Dedifferentiated amniotic fluid mesenchymal stem cell (primary cell): ENCODE data around the gene NECAB2.
"Not testable (repeated sequence)": the region's sequence is repeated elsewhere in the genome, so short reads cannot be mapped to it uniquely, and the experiment has no call there.

Source experiments
- DNase-seq: peaks from one replicate; pipeline ENCODE4 v3.0.0-alpha.2; 2016; ENCODE audit errors: extremely low spot score

The NECAB2 gene

GRCh38 chr16:83936581-83937165 lies 31.4 kb upstream of the NECAB2 start:
- DNase-seq, result no peak

- no peak for DNase-seq
These were observed 30.8 kb upstream of the NECAB2 start for GRCh38 chr16:83937267-83937666.

- DNase-seq, result no peak
These were observed 29.8 kb upstream of the NECAB2 start for GRCh38 chr16:83937922-83938885.

GRCh38 chr16:83939266-83939855 lies 28.7 kb upstream of the NECAB2 start:
- DNase-seq, result no peak

GRCh38 chr16:83940119-83940518 lies 27.9 kb upstream of the NECAB2 start:
- DNase-seq, result no peak

GRCh38 chr16:83940630-83941378 lies 27.2 kb upstream of the NECAB2 start:
- no peak for DNase-seq

GRCh38 chr16:83941546-83941945 lies 26.5 kb upstream of the NECAB2 start:
- DNase-seq, result not testable (repeated sequence)

- no peak for DNase-seq
These were observed 26.0 kb upstream of the NECAB2 start for GRCh38 chr16:83942074-83942473.

- DNase-seq, result no peak
These were observed 25.1 kb upstream of the NECAB2 start for GRCh38 chr16:83942815-83943515.

- DNase-seq, result no peak
These were observed 24.5 kb upstream of the NECAB2 start for GRCh38 chr16:83943516-83944050.

- no peak for DNase-seq
These were observed 22.5 kb upstream of the NECAB2 start for GRCh38 chr16:83945587-83945986.

- DNase-seq, result no peak
These were observed 21.8 kb upstream of the NECAB2 start for GRCh38 chr16:83946154-83946780.

GRCh38 chr16:83946781-83947566 lies 21.1 kb upstream of the NECAB2 start:
- DNase-seq, result no peak

- no peak for DNase-seq
These were observed 20.3 kb upstream of the NECAB2 start for GRCh38 chr16:83947642-83948234.

GRCh38 chr16:83948914-83949723 lies 18.9 kb upstream of the NECAB2 start:
- DNase-seq, result no peak

GRCh38 chr16:83949724-83950001 lies 18.4 kb upstream of the NECAB2 start:
- DNase-seq, result no peak

GRCh38 chr16:83950862-83951399 lies 17.1 kb upstream of the NECAB2 start:
- not testable (repeated sequence) for DNase-seq

GRCh38 chr16:83951544-83951943 lies 16.5 kb upstream of the NECAB2 start:
- DNase-seq, result no peak

GRCh38 chr16:83952587-83952939 lies 15.5 kb upstream of the NECAB2 start:
- no peak for DNase-seq
